RPMI7951 (cell line): ENCODE data around the gene KDM4B. TPM values are rescaled to one million over a fixed set of nuclear protein-coding genes. Genes with fewer than 3 reads are reported as not detected.
A peak's percentile ranks its signal among the peaks of the same experiment; 100 is the strongest.

Experiments
- DNase-seq: peaks from one replicate; pipeline ENCODE4 v3.0.0-alpha.2; 2012; ENCODE audit warnings: low read depth
- total RNA-seq: library from RNA; depleted of rRNA; stranded (reverse); fragments of >200 nt; shearing (Covaris generic); gene quantifications from 2 replicates; pipeline ENCODE4 v1.2.3, GENCODE V29; 2014

KDM4B gene
- total RNA-seq, 1 experiment from 2014 or later, result 6.2 TPM

GRCh38 chr19:5086725-5087439 lies 118.0 kb downstream of the KDM4B start:
- no peak for DNase-seq

GRCh38 chr19:5089283-5089682 lies 120.4 kb downstream of the KDM4B start:
- no peak for DNase-seq

- DNase-seq, result no peak
These were observed 121.6 kb downstream of the KDM4B start for GRCh38 chr19:5090465-5091017.

GRCh38 chr19:5091018-5091683 lies 122.2 kb downstream of the KDM4B start:
- no peak for DNase-seq

- no peak for DNase-seq
These were observed 123.0 kb downstream of the KDM4B start for GRCh38 chr19:5091684-5092480.

GRCh38 chr19:5092481-5092843 lies 123.5 kb downstream of the KDM4B start:
- no peak for DNase-seq

- no peak for DNase-seq
These were observed 124.5 kb downstream of the KDM4B start for GRCh38 chr19:5093297-5093928.

GRCh38 chr19:5093948-5094718 lies 125.2 kb downstream of the KDM4B start:
- DNase-seq, result no peak

GRCh38 chr19:5094768-5095567 lies 126.1 kb downstream of the KDM4B start:
- no peak for DNase-seq

GRCh38 chr19:5095568-5095850 lies 126.6 kb downstream of the KDM4B start:
- no peak for DNase-seq

GRCh38 chr19:5096536-5096935 lies 127.6 kb downstream of the KDM4B start:
- DNase-seq, result no peak

- no peak for DNase-seq
These were observed 128.5 kb downstream of the KDM4B start for GRCh38 chr19:5097331-5097930.

GRCh38 chr19:5097959-5098623 lies 129.2 kb downstream of the KDM4B start:
- DNase-seq, result no peak

GRCh38 chr19:5098646-5099045 lies 129.7 kb downstream of the KDM4B start:
- DNase-seq, result no peak

- no peak for DNase-seq
These were observed 130.8 kb downstream of the KDM4B start for GRCh38 chr19:5099701-5100221.

GRCh38 chr19:5101871-5102270 lies 133.0 kb downstream of the KDM4B start:
- no peak for DNase-seq

- DNase-seq, result no peak
These were observed 133.6 kb downstream of the KDM4B start for GRCh38 chr19:5102520-5102919.

GRCh38 chr19:5103061-5103701 lies 134.3 kb downstream of the KDM4B start:
- peak; percentile 30 for DNase-seq
